Activated CD4-positive, CD25-positive, alpha-beta regulatory T cell treated with anti-CD3 and anti-CD28 coated beads, Interleukin-2, amount 50 U/mL, for 24 hours (primary cell): Measurements from ENCODE around the gene LHFPL2.

Source experiments
- ATAC-seq, 2 donors: fragments of 150-1000 bp; cut with Tn5 transposase; one replicate each; pipeline ENCODE4 v1.10.0; 2021; ENCODE audit warnings: mild to moderate bottlenecking in 1 of 2, moderate library complexity in 1 of 2

The LHFPL2 gene

DNA sequence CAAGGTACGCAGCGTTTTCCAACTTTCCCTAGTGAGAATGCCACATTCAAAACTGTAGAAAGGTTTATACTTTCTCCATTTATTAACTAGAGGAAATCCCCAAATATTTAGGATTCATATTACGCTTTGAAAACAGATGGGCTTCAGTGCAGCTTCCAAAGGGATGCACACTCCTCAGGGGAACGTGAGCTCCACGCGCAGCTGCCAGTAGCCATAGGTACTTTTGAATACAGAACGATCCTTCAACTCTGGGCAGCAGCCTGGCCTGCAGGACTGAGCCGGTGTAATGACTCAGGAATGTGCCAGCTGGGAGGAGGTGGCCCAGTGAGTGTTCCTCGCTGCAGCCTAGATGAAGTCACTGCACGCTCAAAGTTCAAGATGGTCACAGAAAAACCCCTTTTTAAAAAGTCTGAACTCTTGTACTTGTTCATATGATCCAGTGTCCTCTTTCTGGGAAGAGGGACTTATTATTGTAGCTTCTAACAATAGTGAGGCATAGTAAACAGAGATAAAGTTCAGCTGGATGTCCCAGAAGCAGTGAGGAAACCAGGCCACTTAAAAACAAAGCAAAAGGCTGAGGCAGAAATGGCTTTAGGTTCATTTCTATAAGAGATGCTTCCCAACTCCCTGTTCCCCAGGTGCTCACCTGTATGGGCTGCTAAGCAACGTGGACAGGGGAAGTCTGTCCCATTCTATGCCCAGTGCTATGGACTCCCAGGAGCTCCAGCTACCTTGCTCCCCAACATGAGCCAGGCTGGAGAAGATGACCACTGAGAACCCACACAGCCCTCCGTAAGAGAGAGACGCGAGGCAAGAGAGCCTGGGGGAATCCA lies 130.0 kb downstream of the LHFPL2 start:
- peak in 1 of 2 donors; percentile 17 for ATAC-seq

DNA sequence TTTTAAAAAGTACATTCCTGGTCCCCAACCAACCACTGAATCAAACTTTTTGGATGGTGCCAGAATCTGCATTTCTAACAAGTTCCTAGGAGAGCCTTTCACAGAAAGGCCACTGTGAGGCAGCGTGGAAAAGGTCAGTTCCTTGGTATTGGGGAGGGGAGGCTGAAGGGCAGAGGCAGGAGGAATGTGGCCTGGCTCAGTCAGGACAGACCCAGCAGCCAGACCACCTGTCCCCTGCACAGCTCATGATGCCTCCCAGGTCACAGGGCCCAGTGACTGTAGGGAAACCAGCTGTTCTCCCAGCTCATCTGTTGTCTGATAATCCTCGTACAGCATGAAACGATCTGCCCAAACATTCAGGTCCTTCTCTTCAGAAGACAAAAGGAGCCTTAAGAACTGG lies 132.9 kb downstream of the LHFPL2 start:
- no peak for ATAC-seq

DNA sequence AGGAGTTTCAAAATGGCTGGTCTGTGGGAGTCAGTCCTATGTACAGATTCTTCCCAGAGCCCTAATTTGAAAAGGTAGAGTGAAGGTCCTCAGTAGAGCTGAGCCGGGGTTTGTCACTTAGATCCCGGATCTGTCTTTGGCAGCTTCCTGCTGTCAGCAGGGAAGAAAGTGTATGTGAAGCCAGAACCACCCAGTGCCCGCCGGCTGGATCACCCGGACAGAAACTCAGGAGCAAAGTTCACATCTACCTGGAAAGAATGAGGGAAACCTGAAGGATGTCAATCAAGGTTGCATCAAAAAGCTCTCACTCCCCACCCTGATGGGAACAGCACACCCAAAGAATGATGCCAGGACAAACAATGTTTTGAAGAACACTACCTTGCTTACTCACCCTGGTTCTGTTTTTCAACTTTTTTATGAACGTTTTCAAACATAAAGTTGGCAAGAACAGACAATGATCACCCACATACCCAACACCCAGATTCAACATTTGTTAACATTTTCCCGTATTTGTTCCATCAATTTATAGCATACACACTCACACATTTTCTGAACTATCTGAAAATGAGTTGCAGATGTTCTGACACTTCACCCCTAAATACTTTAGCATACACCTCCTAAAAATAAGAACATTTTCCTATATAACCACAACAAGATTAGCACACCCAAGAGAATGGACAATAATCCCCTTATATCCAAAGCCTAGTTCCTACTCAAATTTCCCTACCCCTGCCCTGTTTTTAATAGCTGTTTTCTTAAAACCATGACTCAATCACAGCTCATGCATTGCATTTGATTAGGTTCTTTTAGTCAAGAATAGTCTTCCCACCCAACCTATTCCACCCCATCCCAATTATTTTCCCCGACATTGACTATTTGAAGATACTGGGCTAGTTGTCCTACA lies 133.9 kb downstream of the LHFPL2 start:
- ATAC-seq, result no peak

DNA sequence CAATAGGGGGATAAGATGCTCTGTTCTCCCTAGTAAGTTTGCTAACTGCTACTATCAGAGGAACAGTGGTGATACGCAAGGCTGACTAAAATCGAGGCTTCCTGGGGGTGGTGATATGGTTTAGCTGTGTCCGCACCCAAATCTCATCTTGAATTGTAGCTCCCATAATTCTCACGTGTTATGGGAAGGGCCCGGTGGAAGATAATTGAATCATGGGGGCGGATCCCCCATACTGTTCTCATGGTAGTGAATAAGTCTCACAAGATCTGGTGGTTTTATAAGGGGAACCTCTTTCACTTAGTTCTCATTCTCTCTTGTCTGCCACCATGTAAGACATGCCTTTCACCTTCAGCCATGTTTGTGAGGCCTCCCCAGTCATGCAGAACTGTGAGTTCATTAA lies 135.1 kb downstream of the LHFPL2 start:
- ATAC-seq, result no peak

DNA sequence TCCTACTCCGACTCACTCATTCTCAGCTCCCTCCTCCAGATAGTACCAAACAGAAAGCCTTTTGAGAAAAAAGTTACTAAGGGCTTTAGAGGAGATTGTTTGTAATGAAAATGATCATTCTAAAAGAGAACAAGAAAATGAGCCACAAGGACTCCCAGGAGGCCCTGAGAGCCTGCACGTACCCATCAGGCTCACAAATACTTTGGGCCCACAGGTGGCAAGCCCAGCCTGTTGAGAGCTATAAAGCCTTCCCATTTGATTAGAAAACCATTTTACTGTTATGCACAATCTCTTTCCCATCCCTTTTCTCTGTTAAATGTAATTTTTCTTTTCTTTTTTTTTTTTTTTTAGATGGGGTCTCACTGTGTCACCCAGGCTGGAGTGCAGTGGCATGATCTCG lies 136.1 kb downstream of the LHFPL2 start:
- ATAC-seq, result no peak

DNA sequence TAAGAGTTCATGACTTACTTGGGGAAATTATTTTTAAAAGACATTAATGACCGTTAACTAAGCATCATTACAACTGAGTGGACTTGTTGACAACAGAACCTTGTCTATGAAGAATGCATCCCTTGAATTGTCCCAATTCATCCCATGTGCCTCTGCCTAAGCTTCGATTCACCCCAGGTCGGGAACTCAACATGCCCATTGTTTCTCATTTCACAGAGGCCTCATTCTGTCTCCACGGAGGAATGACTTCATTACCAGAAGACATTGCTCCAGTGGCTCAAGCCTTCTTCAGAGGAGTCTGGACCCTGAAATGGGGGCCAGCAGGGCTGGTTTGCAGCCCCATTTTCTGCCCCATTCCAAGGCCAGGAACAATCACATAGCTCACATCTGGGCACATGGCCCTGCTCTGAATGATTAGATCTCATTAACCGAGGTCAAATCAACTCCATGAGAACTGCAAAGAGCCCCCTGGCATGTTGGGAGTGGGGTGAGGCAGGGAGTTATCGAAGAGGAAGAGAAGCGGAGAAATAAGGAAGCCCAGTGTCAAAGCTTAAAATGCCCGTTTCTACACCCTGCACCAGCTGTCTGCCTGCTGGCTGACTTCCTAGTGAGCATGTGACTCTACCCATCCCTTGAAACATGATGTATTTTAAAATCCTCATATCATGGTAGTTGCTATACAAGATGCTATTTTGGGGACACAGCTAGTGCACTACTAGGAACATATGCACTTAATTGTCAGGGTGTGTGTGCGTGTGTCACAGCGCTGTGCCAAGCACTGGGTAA lies 137.3 kb downstream of the LHFPL2 start:
- ATAC-seq, result no peak

DNA sequence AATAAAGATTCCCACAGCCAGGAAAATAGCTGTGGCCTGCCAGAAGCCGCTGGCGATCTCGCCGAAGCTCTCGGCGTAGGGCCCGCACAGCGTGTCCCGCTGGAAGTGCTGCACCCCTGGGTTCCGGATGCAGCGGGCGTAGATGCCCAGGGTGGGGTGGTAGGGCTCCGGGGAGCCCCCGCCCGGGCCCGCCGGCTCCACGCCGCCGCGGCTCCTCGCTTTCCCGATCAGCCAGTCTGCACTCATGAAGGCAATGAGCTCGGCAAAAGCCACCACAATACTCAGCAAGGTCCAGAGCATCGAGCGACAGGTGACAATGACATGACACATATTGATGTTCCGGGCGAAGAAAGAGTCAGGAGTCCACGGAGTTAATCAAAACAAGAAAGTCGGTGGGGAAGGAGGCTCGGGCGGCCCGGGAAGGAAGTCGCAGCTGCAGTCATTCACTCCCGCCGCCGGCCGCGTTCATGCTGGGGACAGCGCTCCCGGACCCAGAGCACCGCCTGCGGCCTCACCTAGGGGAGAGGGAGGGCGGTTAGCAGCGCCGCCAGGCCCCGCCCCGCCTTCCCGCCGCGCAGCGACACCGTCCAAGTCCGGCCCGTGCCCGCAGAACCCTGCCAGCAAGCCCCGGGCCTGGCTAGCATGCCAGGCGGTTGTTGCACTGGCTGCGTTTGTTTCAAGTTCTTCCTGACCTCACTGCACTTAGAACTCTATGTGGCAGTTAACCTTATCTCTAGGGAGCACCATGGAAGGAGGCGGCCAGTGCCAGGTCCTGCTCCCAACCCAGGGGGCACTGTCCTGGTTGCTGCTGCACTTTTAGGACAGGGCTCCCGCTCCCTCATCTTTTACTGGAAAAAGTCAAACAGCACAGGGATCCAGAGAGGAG lies 138.4 kb downstream of the LHFPL2 start:
- ATAC-seq, result peak; percentile 56 to 62

DNA sequence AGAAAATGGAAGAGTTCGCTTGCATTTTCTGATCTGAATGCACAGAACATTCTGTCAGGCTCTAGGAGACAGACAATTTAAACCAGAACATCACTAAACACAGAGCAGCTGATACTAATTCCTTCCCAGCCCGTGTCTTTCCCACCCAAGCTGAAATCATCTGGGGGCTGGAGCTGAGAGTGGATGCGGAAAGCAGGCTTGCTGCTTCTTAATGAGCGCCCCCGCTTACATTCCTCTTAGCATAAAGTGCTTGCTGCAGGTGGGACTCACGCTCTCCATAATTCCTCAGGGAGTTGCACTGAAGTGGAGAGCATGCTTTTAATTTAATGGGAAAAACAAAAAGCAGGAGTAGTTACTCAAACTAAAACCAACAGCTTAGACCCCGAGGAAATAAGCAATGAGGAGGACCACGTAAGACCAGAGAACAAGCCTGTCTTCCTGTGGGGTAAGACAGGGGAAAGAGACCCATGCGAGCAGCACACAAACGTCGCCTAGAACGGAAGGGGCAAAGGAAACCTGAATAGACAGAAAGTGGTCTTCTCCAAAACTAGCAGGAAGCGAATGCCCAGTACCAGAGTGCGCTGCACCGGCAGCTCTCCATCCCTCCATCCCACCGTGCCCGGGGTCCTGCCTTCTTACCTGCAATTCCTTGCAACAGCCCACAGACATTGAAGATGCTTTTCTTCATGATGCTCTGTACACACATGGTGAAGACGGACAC lies 139.3 kb downstream of the LHFPL2 start:
- ATAC-seq, result no peak

DNA sequence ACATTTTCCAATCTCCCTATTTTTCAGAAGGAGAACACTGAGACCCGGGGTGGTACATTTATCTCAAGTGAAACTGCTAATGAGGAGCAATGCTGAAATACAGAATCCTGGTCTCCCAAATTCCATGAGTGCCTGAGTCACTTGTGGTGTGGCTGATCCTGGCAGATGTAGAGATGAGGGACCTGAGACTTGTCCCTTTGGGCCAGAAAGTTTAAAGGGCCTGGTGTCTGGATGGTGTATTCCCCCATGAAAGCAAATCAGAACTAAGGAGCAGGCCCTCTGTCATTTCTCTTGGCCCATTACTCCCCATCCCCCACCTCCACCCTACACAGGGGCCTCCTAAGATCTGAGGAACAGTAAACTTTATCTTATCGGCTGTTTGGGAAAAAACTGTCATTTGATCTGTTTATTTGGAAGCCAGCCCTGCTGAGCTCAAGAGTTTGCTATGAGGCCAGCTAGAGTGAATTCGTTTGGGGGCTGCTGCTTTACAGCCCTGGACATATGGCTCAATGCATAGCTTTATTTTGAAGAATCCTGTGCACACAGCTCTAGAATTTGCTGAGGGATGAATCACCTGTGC lies 140.3 kb downstream of the LHFPL2 start:
- no peak for ATAC-seq

DNA sequence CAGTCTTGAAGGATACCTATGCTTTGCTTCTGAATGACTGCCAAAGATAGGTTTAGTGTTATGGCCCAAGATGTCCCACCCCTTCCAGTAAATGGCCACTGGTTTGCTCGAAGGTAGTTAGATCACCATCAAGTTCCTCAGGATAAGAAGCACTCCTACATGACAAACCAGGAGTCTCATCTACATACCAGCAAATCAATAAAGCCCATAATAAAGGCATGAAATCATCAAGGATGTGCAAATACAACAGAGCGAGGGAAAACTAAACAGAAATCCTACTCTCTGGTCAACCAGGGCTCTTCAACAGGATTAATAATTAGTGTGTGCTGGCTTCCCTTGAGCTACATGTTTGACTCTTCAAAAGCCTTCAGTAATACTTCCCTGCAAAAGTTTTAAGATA lies 141.0 kb downstream of the LHFPL2 start:
- no peak for ATAC-seq

DNA sequence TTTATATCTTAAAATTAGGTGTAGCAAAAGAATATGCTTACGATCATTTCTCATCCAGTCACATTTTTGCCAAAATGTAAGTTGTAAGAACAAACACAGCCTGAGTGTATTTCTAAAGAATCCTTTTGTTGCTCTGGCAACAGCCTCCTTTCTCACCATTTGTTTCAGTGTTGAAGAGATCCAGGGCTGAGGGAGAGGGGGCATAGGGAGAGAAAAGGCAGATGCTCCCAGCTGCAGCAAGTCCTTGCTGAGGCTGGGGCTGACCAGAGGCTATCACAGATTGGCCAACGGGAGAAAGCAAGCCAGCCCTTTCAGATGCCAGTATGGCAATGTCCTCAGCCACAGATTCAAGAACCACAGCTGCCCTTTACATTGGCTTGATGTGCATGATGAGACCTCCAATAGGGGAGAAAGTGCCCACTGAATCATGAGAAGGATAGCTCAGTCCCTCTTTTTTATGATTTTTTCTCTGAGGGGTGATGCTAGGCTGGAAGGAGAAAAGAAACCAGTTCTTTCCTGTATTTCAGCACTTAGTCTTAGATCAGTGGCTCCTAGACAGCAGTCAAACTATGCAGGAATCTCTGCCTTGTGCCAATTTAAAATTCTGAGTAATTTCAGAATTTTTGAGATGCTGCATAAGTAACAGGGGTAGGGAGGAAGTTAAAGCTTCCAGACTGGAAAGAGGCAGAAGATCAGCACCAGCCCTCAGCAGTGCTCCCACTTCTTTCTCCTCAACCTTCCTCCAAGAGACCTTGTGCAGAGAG lies 142.1 kb downstream of the LHFPL2 start:
- ATAC-seq, result no peak

DNA sequence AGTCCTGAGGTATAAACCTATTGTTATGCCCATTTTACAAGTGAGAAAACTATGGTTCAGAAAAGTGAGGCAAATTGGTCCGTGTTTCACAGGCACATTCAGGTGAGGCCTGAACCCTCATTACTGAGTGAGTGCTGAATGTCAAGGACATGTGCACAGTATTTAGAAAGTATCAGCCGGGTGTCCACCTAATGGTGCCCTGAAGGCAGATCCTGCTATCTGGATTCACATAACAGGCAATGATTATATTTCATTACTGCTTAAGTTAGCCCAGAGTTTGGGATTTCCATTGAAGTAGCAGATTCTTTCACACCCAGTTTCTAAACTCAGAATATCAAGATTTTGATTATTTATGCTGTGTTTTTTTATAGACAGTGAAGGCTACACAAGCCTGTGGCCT lies 142.7 kb downstream of the LHFPL2 start:
- no peak for ATAC-seq

DNA sequence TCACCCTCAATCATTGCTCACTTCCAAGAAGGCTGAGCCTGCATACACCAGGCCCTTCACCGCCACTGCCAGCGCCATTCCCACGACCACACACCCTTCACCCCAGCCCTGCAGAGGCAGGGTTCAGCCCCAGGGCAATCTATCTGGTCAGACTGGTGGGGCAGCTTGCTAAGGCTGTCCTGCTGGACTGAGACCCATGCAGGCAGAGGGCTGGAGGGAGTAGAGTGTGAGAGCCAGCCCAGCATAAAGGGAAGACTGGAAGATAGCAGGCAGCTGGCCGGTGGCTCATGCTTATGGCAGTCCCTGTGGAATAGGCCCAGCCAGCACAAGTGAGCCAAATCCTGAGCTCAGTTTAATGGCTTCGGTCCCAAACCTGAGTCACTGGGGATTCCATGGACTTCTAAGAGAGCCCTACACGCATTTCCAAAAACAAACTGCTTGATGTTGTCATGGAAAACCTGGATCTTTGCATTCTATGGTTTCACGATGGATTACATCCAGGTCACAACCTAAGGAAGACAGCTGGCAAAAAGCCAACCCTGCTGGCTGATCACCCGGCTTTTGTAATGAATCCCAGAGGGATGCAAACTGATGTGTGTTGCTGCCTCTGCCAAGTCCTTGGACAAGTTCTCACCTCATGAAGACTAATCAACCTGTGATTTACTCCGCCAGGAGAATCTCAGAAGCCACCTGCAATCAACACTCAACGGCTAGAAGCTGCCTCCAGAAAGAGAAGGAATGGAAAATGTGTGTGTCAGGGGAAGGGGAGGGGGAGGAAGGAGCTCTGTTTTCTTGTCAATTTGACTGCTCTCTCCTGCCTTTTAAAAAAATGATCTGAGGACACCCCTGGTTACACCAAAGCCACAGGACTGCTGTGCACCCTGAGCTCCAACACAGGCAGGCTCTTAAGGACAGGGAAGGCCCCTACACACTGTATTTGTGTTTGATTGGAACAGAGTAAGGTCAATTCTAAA lies 143.6 kb downstream of the LHFPL2 start:
- ATAC-seq, result no peak

DNA sequence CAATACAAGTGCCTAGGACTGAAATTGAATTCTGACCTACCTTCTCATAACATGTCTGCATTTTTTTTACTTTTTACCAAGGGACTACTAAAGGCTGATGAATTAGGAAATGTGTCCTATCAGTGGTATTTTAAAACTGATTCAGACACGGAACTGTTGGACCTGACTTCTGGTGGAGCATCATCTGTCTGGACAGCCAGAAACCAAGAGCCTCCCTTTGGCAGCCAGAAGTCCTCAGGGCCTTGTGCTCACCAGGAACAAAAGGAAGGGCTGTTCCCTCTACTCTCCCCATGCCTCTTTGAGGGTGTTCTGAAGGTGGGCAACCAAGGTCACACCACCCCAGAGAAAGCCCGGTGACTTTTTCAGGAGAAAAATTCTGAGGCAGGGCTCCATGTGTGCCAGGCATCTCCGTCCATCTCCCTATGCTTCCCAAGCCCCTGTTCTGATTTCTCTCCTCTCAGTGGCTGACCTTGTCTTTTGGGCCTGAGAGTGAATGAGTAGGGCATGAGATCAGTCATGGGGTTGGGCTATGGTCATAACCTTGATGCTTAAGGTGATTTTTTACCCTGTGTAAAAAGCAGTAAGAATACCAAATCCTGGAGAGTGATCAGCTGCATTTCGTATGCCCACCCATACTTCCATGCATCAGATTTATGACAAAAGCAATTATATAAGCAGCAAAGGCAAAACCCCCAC lies 144.5 kb downstream of the LHFPL2 start:
- ATAC-seq, result no peak

DNA sequence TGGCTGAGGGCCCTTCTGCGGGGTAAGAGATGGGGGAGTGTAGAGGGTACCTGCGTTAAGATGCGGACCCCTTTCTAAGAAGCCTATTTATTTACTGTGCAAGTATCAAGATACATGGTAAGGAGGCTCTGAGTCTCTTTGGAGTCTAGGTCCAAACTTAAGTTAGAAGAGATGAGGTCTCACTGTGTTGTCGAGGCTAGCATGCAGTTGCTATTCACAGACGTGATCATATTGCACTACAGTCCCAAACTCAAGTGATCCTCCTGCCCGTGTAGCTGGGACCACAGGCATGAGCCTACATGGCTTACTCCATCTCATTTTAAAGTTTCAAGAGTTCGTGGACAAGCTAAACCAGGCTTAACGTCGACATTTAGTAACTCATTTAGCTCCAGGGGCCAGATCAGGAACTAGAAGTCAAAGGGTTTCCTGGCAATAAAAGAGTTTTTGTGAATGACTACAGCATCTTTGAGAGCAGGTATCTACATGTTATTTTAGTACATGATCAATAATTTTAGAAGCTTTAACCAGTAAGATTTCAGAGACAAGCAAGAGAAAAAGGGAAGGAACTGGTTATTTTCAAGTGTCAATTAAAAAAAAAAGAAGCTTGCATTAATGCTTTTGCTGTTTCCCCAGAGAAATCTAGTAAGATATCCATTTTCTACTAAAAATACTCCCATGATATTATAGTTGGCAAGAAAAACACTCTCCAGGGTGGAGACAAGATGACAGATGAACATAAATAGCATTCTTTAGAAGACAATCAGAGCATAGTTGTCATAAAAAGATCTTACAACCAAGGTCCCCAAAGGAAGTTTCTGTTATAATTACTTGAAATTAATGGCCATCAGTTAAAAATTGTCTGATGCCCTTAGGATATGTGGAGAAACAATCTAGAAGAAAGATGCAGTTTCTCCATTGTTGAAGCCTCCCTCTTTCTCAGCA lies 146.9 kb downstream of the LHFPL2 start:
- no peak for ATAC-seq

DNA sequence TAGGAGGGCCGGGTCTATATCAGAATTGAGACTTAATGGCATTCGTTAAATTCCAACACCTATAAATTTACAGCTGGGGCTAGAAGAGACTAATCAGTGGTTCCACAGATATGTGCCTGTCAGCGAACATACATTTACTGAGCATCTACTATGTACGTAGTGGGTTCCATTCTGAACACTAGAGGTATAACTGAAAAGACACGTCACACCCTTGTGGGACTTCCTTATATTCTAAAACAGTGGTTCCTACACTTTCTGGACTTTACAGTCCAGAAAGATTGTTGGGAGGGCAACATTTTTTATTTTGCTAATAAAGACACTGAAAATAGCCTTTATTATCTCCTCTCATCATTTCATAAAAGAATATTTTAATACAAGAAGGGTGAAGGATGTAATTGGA lies 147.7 kb downstream of the LHFPL2 start:
- no peak for ATAC-seq

DNA sequence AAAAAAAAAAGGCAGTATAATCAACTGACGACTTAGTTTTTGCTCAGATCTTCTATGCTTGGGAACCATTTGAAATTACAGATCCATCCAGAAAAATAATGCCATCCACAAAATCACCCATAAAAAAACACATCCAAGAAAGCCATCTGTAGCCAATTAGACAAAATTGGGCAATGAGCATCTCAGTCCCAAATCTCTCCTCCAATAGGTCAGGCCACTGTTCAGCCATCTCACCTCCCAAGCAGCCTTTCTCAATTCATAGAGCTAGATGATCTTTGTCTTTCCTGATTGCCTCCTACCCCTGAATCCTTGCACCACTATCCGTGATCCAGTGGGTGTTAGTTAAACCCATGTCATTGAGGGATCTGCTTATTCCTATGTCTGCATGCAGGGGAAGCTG lies 148.5 kb downstream of the LHFPL2 start:
- ATAC-seq, result no peak
